Nephron (organoid): ENCODE data around the gene AP4B1.
"Not testable (repeated sequence)": the region's sequence is repeated elsewhere in the genome, so short reads cannot be mapped to it uniquely, and the experiment has no call there.

Experiments
- H3K27ac Mint-ChIP-seq, 3 experiments: 2 replicates each; pipeline ENCODE4 v1.8.0; 2020; ENCODE audit warnings: mixed read lengths in 3 of 3, mild to moderate bottlenecking in 2 of 3, moderate library complexity in 1 of 3
- H3K27me3 Mint-ChIP-seq: 2 replicates; pipeline ENCODE4 v1.8.0; 2021; ENCODE audit warnings: low read depth, mild to moderate bottlenecking, moderate library complexity, mixed read lengths
- H3K36me3 Mint-ChIP-seq: 2 replicates; pipeline ENCODE4 v1.8.0; 2020; ENCODE audit warnings: low read depth, mixed read lengths
- H3K4me1 Mint-ChIP-seq: 2 replicates; pipeline ENCODE4 v1.8.0; 2020; ENCODE audit warnings: mixed read lengths
- H3K4me3 Mint-ChIP-seq, 3 experiments: 2 replicates each; pipeline ENCODE4 v1.8.0; 2020; ENCODE audit warnings: mild to moderate bottlenecking in 3 of 3, mixed read lengths in 3 of 3, moderate library complexity in 2 of 3
- H3K9me3 Mint-ChIP-seq: 2 replicates; pipeline ENCODE4 v1.8.0; 2020; ENCODE audit warnings: mixed read lengths
- CTCF ChIP-seq, 3 experiments: fragments of 200-600 bp; sonication (generic); IDR thresholded peaks; one replicate each; pipeline ENCODE4 v1.5.0; 2021; ENCODE audit warnings: antibody characterized with exemption in 3 of 3; ENCODE audit not compliant: unreplicated experiment in 3 of 3

The AP4B1 gene

GRCh38 chr1:113857776-113858175 lies 46.8 kb downstream of the AP4B1 start:
- H3K27me3 Mint-ChIP-seq, result no peaks in the 10 kb centered on the region
- H3K4me3 Mint-ChIP-seq, result no peak overlapping the region
- H3K27ac Mint-ChIP-seq, result no peak overlapping the region

GRCh38 chr1:113856401-113856790 lies 48.2 kb downstream of the AP4B1 start:
- TF ChIP-seq CTCF (IDR thresholded peaks at IDR 0.05; ENCODE audit: unreplicated experiment in 3 of 3), result no peak
- Mint-ChIP-seq H3K27me3 (no peaks in the 10 kb centered on the region), H3K4me1 (no peaks in the 10 kb centered on the region), H3K27ac (no peak overlapping the region), H3K4me3 (no peak overlapping the region), H3K36me3 (no peaks in the 10 kb centered on the region), H3K9me3 (no peaks in the 10 kb centered on the region)

More at GRCh38 chr1:113857776-113858175, 46.8 kb downstream of the AP4B1 start:
- Mint-ChIP-seq H3K36me3 (no peaks in the 10 kb centered on the region), H3K4me1 (no peaks in the 10 kb centered on the region), H3K9me3 (no peaks in the 10 kb centered on the region)
- TF ChIP-seq CTCF (IDR thresholded peaks at IDR 0.05; ENCODE audit: unreplicated experiment in 3 of 3), result no peak

- H3K4me1 Mint-ChIP-seq, result no peaks in the 10 kb centered on the region
- H3K9me3 Mint-ChIP-seq, result no peaks in the 10 kb centered on the region
- H3K36me3 Mint-ChIP-seq, result no peaks in the 10 kb centered on the region
- H3K27ac Mint-ChIP-seq, result no peak overlapping the region
- TF ChIP-seq CTCF (IDR thresholded peaks at IDR 0.05; ENCODE audit: unreplicated experiment in 3 of 3), result no peak
- H3K27me3 Mint-ChIP-seq, result no peaks in the 10 kb centered on the region
- H3K4me3 Mint-ChIP-seq, result no peak overlapping the region
Measured at GRCh38 chr1:113855630-113856400, 48.8 kb downstream of the AP4B1 start.

GRCh38 chr1:113854234-113854633 lies 50.4 kb downstream of the AP4B1 start:
- Mint-ChIP-seq H3K27me3 (no peaks in the 10 kb centered on the region), H3K27ac (no peak overlapping the region), H3K4me3 (no peak overlapping the region), H3K36me3 (no peaks in the 10 kb centered on the region), H3K9me3 (no peaks in the 10 kb centered on the region), H3K4me1 (no peaks in the 10 kb centered on the region)
- TF ChIP-seq CTCF (IDR thresholded peaks at IDR 0.05; ENCODE audit: unreplicated experiment in 3 of 3), result no peak

- H3K27ac Mint-ChIP-seq, result not testable (repeated sequence)
Measured at GRCh38 chr1:113852694-113853093, 51.9 kb downstream of the AP4B1 start.

GRCh38 chr1:113850127-113850796 lies 54.3 kb downstream of the AP4B1 start:
- TF ChIP-seq CTCF (IDR thresholded peaks at IDR 0.05; ENCODE audit: unreplicated experiment in 3 of 3), result no peak
- Mint-ChIP-seq H3K27me3 (no peaks in the 10 kb centered on the region), H3K27ac (no peak overlapping the region), H3K4me1 (no peaks in the 10 kb centered on the region), H3K9me3 (peaks cover 11% of the 10 kb centered on the region), H3K4me3 (no peak overlapping the region), H3K36me3 (no peaks in the 10 kb centered on the region)

More at GRCh38 chr1:113852694-113853093, 51.9 kb downstream of the AP4B1 start:
- H3K9me3 Mint-ChIP-seq, H3K36me3 Mint-ChIP-seq, H3K27me3 Mint-ChIP-seq, H3K4me3 Mint-ChIP-seq, H3K4me1 Mint-ChIP-seq: not testable (repeated sequence)
